Left lung (tissue), 10 donors: Measurements from ENCODE around the gene BRPF1. TPM values are rescaled to one million over a fixed set of nuclear protein-coding genes. Genes with fewer than 3 reads are reported as not detected.

ENCODE experiments used
- ATAC-seq: fragments of 200-7000 bp; cut with Tn5 transposase; one replicate; pipeline ENCODE4 v1.9.1; 2020; ENCODE audit warnings: moderate library complexity
- DNase-seq, 4 donors: peaks; one replicate each; pipeline ENCODE4 v3.0.0-alpha.2; 2013 to 2020
- H3K27ac ChIP-seq, 2 donors: fragments of 200-600 bp; sonication (generic) in 1 of 2; one replicate each; pipeline versions ENCODE4 v1.5.0 to v1.8.0; 2020 to 2021
- H3K27me3 ChIP-seq, 2 donors: fragments of 200-600 bp; sonication (generic) in 1 of 2; one replicate each; pipeline versions ENCODE4 v1.5.0 to v1.8.0; 2020 to 2021
- H3K36me3 ChIP-seq, 2 donors: fragments of 200-600 bp; sonication (generic) in 1 of 2; one replicate each; pipeline versions ENCODE4 v1.5.0 to v1.8.0; 2020 to 2021
- H3K4me1 ChIP-seq, 2 donors: fragments of 200-600 bp; one replicate each; pipeline ENCODE4 v1.8.0; 2021
- H3K4me3 ChIP-seq, 2 donors: fragments of 200-600 bp; sonication (generic) in 1 of 2; one replicate each; pipeline versions ENCODE4 v1.5.0 to v1.8.0; 2020 to 2021; ENCODE audit warnings: mild to moderate bottlenecking in 1 of 2
- H3K9me3 ChIP-seq, 2 donors: fragments of 200-600 bp; sonication (generic) in 1 of 2; one replicate each; pipeline versions ENCODE4 v1.5.0 to v1.8.0; 2020 to 2021
- intact Hi-C, 2 donors: fragments of 100-400 bp; cut with DNase I; formaldehyde crosslinking; loops; one replicate each; pipeline versions ENCODE4 v1.11.2 to v1.14.2; 2022
- polyA plus RNA-seq, 6 donors: library from polyadenylated mRNA; unstranded; fragments of 120-200 nt; gene quantifications; one replicate each; pipeline ENCODE4 v1.2.1, GENCODE V29; 2013; ENCODE audit not compliant: insufficient read length in 6 of 6
- total RNA-seq, 2 donors: library from RNA; stranded (reverse); fragmentation: NEBNext Ultra II Directional; extraction: Animal tissue kit (Norgen Biotek cat#: 25700); gene quantifications; one replicate each; pipeline ENCODE4 v1.2.1, GENCODE V29; 2021
- TF ChIP-seq, protein P1 (sequence below), 2 donors: fragments of 200-600 bp; sonication (generic) in 1 of 2; IDR thresholded peaks; one replicate each; pipeline versions ENCODE4 v1.5.0 to v1.8.0; 2021; ENCODE audit warnings: antibody characterized with exemption in 2 of 2
- donor health status: DM: no; HTN: yes; CAD: no.
- donor health status: DM: no; HTN: no; CAD: no.

BRPF1 gene
- total and polyA plus RNA-seq, 8 donors = 15.2 to 24.1 (median 21.9) TPM

DNA sequence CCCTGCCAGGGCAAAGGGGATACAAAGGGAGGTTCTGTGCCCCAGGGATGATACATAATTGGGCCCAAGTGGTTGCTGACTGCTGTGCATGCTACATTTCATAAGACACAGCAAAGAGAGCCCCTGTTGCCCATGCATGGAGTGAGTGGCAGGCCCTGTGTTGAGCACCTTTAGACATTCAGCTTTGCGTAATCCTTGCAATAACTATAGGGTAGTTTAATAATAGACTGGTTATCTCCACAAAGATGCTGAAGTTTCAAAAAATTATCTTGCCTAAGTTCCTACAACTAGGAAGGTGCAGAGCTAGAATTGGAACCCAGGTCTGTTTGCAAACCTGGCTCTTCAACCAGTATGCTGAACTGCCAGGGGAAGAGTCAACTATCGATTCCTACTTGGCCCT is 16.5 kb downstream of the BRPF1 start:
- no peak for DNase-seq
- H3K4me3 ChIP-seq = no peak overlapping the region
- H3K36me3 ChIP-seq = peaks cover 0 to 73% of the 10 kb centered on the region in 2 donors
- intact Hi-C loops = no loop called here
- no peaks in the 10 kb centered on the region for H3K9me3 ChIP-seq
- ATAC-seq = no peak
- H3K27ac ChIP-seq = no peak overlapping the region
- H3K4me1 ChIP-seq = peaks cover 13 to 29% of the 10 kb centered on the region in 2 donors
- TF ChIP-seq, protein P1, sequence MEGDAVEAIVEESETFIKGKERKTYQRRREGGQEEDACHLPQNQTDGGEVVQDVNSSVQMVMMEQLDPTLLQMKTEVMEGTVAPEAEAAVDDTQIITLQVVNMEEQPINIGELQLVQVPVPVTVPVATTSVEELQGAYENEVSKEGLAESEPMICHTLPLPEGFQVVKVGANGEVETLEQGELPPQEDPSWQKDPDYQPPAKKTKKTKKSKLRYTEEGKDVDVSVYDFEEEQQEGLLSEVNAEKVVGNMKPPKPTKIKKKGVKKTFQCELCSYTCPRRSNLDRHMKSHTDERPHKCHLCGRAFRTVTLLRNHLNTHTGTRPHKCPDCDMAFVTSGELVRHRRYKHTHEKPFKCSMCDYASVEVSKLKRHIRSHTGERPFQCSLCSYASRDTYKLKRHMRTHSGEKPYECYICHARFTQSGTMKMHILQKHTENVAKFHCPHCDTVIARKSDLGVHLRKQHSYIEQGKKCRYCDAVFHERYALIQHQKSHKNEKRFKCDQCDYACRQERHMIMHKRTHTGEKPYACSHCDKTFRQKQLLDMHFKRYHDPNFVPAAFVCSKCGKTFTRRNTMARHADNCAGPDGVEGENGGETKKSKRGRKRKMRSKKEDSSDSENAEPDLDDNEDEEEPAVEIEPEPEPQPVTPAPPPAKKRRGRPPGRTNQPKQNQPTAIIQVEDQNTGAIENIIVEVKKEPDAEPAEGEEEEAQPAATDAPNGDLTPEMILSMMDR (IDR thresholded peaks at IDR 0.05) = no peak
- H3K27me3 ChIP-seq = no peaks in the 10 kb centered on the region

DNA sequence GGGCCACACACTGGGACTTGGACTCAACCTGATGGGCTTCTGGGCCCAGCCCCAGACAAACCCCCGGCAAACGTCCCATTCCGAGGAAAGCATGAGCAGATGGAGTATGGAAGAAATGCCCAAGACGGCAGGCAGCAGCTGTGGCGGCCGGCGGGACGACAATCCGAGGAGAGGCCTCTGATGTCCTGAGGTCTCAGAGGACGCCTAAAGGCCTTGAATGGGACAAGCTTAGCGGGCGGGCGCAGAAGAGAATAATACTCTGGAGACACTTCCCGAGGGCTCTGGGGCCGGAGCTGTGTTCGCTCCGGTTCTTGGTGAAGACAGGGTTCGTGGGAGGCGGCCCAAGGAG is 17.7 kb downstream of the BRPF1 start:
- TF ChIP-seq, protein P1 (IDR thresholded peaks at IDR 0.05) = no peak
- Histone ChIP-seq H3K4me1 (peaks cover 13 to 35% of the 10 kb centered on the region in 2 donors), H3K36me3 (peaks cover 0 to 73% of the 10 kb centered on the region in 2 donors), H3K9me3 (no peaks in the 10 kb centered on the region), H3K27ac (peak overlapping the region; percentile 87 to 95), H3K27me3 (no peaks in the 10 kb centered on the region), H3K4me3 (peak overlapping the region; percentile 49 to 78)
- ATAC-seq (no peak), DNase-seq (no peak)
- intact Hi-C loops = no loop called here

DNA sequence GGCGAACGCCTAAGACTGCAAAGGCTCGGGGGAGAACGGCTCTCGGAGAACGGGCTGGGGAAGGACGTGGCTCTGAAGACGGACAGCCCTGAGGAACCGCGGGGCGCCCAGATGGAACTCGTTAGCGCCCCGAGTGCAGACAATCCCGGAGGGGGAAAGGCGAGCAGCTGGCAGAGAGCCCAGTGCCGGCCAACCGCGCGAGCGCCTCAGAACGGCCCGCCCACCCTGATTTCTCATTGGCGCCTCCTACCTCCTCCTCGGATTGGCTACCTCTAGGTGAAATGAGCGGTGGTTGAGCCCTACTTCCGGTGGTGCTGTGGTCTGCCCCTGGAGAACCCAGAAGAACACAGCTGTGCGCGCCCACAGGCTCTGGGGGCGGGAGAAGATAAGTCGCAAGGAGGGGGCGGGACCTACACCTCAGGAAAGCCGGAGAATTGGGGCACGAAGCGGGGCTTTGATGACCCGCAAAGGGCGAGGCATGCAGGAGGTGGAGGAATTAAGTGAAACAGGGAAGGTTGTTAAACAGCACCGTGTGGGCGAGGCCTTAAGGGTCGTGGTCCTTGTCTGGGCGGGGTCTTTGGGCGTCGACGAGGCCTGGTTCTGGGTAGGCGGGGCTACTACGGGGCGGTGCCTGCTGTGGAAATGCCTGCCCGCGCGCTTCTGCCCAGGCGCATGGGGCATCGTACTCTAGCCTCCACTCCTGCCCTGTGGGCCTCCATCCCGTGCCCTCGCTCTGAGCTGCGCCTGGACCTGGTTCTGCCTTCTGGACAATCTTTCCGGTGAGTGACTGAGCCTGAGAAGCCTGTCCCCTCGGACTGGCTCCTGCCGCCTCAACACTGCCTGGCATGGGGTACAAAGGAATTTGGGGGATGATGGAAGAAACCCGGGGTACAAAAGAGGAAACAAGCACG is 18.4 kb downstream of the BRPF1 start, which contains the start of gene OGG1:
Gene OGG1 (plus strand): TSS at position 308 of the 911 bp plus-strand sequence. CDS start 335 bp downstream, at position 643.
- ATAC-seq = peak; percentile 98
- intact Hi-C loops = no loop called here

DNA sequence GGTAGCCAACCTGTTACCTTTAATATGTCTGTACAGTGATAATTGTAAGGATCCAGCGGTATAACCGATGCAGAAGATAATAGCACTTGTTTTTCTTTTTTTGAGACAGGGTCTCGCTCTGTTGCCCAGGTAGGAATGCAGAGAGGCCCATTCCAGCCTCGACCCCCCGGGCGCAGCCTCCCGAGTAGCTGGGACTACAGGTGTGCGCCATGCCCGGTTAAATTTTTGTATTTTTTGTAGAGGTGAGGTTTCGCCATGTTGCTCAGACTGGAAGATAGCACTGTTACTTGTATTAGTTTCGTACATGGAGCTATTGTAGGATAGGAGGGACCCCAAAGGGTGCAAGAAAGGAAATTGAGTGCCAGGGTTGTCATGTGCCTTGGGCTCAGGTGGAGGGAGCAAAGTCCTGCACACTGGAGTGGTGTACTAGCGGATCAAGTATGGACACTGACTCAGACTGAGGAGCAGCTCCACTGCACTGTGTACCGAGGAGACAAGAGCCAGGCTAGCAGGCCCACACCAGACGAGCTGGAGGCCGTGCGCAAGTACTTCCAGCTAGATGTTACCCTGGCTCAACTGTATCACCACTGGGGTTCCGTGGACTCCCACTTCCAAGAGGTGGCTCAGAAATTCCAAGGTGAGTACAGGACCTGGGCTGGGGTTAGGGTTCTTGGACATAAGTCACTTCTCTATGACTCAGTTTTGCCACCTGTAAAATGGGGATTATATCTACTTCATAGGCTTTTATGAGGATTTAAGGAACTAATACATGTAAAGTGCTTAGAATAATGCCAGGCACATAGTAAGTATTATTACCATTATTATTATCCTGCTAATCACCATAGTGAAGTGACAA is 19.2 kb downstream of the BRPF1 start:
- DNase-seq = no peak
- ATAC-seq = peak; percentile 5
- H3K9me3 ChIP-seq = no peaks in the 10 kb centered on the region
- intact Hi-C loops = no loop called here
- peak overlapping the region in 1 of 2 donors; percentile 95 for H3K27ac ChIP-seq
- TF ChIP-seq, protein P1 (IDR thresholded peaks at IDR 0.05) = no peak
- H3K4me1 ChIP-seq = peaks cover 19 to 48% of the 10 kb centered on the region in 2 donors
- peak overlapping the region; percentile 49 to 78 for H3K4me3 ChIP-seq
- H3K36me3 ChIP-seq = peaks cover 0 to 72% of the 10 kb centered on the region in 2 donors
- H3K27me3 ChIP-seq = no peaks in the 10 kb centered on the region

More for the DNA sequence above, 18.4 kb downstream of the BRPF1 start, which contains the start of gene OGG1:
- peak within 1 kb of the TSS; percentile 87 to 95 for H3K27ac ChIP-seq
- H3K4me1 ChIP-seq = peaks cover 19 to 41% of the 10 kb centered on the region in 2 donors
- no peaks in the 10 kb centered on the region for H3K27me3 ChIP-seq
- peaks cover 0 to 72% of the 10 kb centered on the region in 2 donors for H3K36me3 ChIP-seq
- TF ChIP-seq, protein P1 (IDR thresholded peaks at IDR 0.05) = no peak
- peak; percentile 96 to 99 (median 98) for DNase-seq
- peak within 1 kb of the TSS; percentile 49 to 78 for H3K4me3 ChIP-seq
- H3K9me3 ChIP-seq = no peaks in the 10 kb centered on the region
